ENCODE data around the gene CIAO2B. TPM values are rescaled to one million over a fixed set of nuclear protein-coding genes. Genes with fewer than 3 reads are reported as not detected.
"Not testable (repeated sequence)": the region's sequence is repeated elsewhere in the genome, so short reads cannot be mapped to it uniquely, and the experiment has no call there.

Gene CIAO2B
- total and polyA plus RNA-seq, 12 donors = 80.7 to 258 (median 112) TPM

- Histone ChIP-seq H3K27me3 (no peaks in the 10 kb centered on the region), H3K36me3 (replicated peaks in 1 of 2) (no peaks in the 10 kb centered on the region), H3K27ac (peak overlapping the region in 1 of 5 donors; percentile 53), H3K9me3 (replicated peaks in 1 of 3) (no peaks in the 10 kb centered on the region), H3K4me1 (replicated peaks in 1 of 2) (no peaks in the 10 kb centered on the region), H3K4me3 (no peak overlapping the region)
- peak in 2 of 7 donors; percentile 40 to 52 for DNase-seq
- TF ChIP-seq POLR2A (IDR thresholded peaks at IDR 0.05) = no peak
- TF ChIP-seq, protein P1, sequence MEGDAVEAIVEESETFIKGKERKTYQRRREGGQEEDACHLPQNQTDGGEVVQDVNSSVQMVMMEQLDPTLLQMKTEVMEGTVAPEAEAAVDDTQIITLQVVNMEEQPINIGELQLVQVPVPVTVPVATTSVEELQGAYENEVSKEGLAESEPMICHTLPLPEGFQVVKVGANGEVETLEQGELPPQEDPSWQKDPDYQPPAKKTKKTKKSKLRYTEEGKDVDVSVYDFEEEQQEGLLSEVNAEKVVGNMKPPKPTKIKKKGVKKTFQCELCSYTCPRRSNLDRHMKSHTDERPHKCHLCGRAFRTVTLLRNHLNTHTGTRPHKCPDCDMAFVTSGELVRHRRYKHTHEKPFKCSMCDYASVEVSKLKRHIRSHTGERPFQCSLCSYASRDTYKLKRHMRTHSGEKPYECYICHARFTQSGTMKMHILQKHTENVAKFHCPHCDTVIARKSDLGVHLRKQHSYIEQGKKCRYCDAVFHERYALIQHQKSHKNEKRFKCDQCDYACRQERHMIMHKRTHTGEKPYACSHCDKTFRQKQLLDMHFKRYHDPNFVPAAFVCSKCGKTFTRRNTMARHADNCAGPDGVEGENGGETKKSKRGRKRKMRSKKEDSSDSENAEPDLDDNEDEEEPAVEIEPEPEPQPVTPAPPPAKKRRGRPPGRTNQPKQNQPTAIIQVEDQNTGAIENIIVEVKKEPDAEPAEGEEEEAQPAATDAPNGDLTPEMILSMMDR (IDR thresholded peaks at IDR 0.05) = no peak
- 58 to 82% (median 72%) methylated on average over 4 to 5 of the region's 5 CpGs for WGBS, 4 donors
- intact Hi-C loops (cut with DNase I) = no loop called here
These were observed 25.5 kb upstream of the CIAO2B start for GRCh38 chr16:66959704-66960161.

DNA sequence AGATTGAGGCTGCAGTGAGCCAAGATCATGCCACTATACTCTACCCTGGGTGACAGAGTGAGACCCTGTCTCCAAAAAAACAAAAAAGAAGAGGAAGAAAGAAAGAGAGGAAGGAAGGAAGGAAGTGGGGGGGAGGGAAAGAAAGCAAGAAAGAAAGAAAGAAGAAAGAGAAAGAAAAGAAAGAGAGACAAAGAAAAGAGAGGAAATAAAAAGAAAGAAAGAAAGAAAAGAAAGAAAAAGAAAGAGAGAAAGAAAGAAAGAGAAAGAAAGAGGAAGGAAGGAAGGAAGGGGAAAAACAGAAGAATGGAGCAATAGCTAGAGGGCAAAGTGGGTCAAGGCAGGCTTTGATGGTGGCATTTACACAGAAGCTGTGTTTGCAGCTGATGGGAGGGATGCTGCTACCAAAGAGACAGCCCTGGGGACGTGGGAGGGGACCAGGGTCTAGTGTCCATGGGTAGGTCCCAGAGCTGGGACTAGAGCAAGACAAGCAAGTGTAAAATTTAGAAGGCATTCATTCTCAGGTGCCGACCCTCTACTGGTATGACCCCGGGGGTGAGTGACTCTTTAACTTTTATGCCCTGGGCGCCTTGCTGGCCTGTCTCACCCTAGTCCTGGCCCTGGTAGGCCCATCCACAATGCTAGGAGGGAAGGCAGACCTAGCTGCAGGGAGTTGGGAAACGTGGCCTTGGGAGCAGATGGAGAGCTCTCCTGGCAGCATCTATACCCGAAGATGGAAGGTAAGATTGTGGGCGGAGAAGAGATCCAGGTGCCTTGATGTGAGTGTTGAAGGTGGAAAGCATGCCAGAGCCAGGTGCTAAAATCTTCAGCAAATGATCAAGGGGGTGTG lies 24.9 kb upstream of the CIAO2B start:
- no peaks in the 10 kb centered on the region for H3K4me1 ChIP-seq (replicated peaks in 1 of 2)
- WGBS, 4 donors = 69 to 72% (median 70%) methylated on average over 7 of the region's 7 CpGs
- no peak for TF ChIP-seq POLR2A (IDR thresholded peaks at IDR 0.05)
- TF ChIP-seq, protein P1 (IDR thresholded peaks at IDR 0.05) = no peak
- peak overlapping the region in 1 of 5 donors; percentile 16 for H3K27ac ChIP-seq
- no peaks in the 10 kb centered on the region for H3K36me3 ChIP-seq (replicated peaks in 1 of 2)
- DNase-seq = no peak
- no peaks in the 10 kb centered on the region for H3K9me3 ChIP-seq (replicated peaks in 1 of 3)
- no peak overlapping the region for H3K4me3 ChIP-seq
- no peaks in the 10 kb centered on the region for H3K27me3 ChIP-seq
- intact Hi-C loops (cut with DNase I) = no loop called here

DNA sequence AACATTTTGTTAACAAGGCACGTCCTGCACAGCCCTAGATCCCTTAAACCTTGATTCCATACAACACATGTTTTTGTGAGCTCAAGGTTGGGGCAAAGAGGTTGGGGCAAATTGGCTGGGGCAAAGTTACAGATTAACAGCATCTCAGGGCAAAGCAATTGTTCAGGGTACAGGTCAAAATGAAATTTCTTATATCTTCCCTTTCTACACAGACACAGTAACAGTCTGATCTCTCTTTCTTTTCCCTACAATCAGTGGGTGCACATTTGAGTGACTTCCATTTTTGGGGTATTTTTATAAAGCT lies 21.9 kb upstream of the CIAO2B start:
- H3K27me3 ChIP-seq; H3K27ac ChIP-seq; H3K36me3 ChIP-seq (replicated peaks in 1 of 2); H3K9me3 ChIP-seq (replicated peaks in 1 of 3); intact Hi-C loops (cut with DNase I); H3K4me1 ChIP-seq (replicated peaks in 1 of 2); H3K4me3 ChIP-seq; DNase-seq: not testable (repeated sequence)
- 44 to 93% (median 80%) methylated on average over 1 of the region's 1 CpG for WGBS, 4 donors

DNA sequence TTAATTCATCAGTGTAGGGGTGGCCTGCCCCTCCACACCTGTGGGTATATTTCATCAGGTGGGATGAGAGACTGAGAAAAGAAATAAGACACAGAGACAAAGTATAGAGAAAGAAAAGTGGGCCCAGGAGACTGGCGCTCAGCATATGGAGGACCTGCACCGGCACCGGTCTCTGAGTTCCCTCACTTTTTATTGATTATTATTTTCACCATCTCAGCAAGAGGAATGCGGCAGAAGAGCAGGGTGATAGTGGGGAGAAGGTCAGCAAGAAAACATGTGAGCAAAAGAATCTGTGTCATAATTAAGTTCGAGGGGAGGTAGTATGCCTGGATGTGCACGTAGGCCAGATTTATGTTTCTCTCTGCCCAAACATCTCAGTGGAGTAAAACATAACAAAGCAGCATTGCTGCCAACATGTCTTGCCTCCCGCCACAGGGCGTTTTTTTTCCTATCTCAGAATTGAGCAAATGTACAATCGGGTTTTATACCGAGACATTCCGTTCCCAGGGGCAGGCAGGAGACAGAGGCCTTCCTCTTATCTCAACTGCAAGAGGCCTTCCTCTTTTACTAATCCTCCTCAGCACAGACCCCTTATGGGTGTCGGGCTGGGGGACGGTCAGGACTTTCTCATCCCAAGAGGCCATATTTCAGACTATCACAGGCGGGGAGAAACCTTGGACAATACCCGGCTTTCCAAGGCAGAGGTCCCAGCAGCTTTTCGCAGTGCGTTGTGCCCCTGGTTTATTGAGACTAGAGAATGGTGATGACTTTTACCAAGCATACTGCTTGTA lies 21.4 kb upstream of the CIAO2B start:
- not testable (repeated sequence) for H3K27ac ChIP-seq

DNA sequence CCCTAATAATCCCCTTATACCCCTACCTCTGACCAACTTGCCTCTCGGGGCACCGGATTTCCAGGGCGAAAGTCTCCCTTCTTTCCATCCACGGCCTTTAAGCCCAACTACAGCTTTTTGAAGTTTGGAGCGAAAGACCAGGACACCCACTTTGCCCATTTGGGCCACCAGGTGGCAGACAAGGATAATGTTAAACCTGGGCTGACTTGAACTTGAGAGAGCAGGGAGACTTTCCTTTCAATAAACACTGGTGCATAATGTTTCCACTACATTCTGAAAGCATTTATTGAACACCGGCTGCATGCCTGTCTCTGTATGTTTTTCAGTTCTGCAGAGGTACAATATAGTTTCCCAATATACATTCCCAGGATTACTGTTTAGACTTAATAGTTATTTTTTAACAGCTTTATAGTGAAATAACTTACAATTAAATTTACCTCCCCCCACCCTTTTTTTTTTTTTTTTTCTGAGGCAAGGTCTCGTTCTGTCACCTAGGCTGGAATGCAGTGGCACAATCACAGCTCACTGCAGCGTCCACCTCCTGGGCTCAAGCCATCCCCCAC lies 20.0 kb upstream of the CIAO2B start:
- H3K27ac ChIP-seq = no peak overlapping the region
- H3K36me3 ChIP-seq (replicated peaks in 1 of 2) = no peaks in the 10 kb centered on the region
- intact Hi-C loops (cut with DNase I) = no loop called here
- TF ChIP-seq POLR2A (IDR thresholded peaks at IDR 0.05) = no peak
- TF ChIP-seq, protein P1 (IDR thresholded peaks at IDR 0.05) = peak; percentile 58 to 85 (median 83)
- no peaks in the 10 kb centered on the region for H3K4me1 ChIP-seq (replicated peaks in 1 of 2)
- DNase-seq = peak; percentile 70 to 91 (median 80)
- H3K4me3 ChIP-seq = no peak overlapping the region
- WGBS, 4 donors = 10 to 14% (median 12%) methylated on average over 8 of the region's 8 CpGs
- H3K9me3 ChIP-seq (replicated peaks in 1 of 3) = no peaks in the 10 kb centered on the region
- H3K27me3 ChIP-seq = no peaks in the 10 kb centered on the region

More for the DNA sequence above, 21.4 kb upstream of the CIAO2B start:
- H3K4me1 ChIP-seq (replicated peaks in 1 of 2); DNase-seq; H3K36me3 ChIP-seq (replicated peaks in 1 of 2); H3K9me3 ChIP-seq (replicated peaks in 1 of 3); intact Hi-C loops (cut with DNase I); H3K27me3 ChIP-seq; H3K4me3 ChIP-seq: not testable (repeated sequence)
- WGBS, 4 donors = 72 to 80% (median 75%) methylated on average over 17 of the region's 17 CpGs

Data from adrenal gland (tissue), 12 donors.